Astrocyte of the cerebellum (primary cell): Measurements from ENCODE around the gene DMTF1.
"Not testable (repeated sequence)": the region's sequence is repeated elsewhere in the genome, so short reads cannot be mapped to it uniquely, and the experiment has no call there.

Experiments used
- DNase-seq: peaks from one replicate; pipeline ENCODE4 v3.0.0-alpha.2; 2011; ENCODE audit warnings: low read depth
- H3K4me3 ChIP-seq: 2 replicates; pipeline ENCODE4 v1.5.1; 2011; ENCODE audit warnings: mild to moderate bottlenecking, low read depth, low read length, moderate library complexity
- in situ Hi-C: cut with HindIII; loops from 2 replicates; pipeline ENCODE4 v1.10.0; 2017; ENCODE audit warnings: low sequenced_read_pairs
- TF ChIP-seq, protein P1 (sequence below): IDR thresholded peaks from 2 replicates; pipeline ENCODE4 v1.5.1; 2012; ENCODE audit warnings: low read length, low read depth, moderate library complexity, mild to moderate bottlenecking; ENCODE audit errors: missing control alignments

DMTF1 gene

DNA sequence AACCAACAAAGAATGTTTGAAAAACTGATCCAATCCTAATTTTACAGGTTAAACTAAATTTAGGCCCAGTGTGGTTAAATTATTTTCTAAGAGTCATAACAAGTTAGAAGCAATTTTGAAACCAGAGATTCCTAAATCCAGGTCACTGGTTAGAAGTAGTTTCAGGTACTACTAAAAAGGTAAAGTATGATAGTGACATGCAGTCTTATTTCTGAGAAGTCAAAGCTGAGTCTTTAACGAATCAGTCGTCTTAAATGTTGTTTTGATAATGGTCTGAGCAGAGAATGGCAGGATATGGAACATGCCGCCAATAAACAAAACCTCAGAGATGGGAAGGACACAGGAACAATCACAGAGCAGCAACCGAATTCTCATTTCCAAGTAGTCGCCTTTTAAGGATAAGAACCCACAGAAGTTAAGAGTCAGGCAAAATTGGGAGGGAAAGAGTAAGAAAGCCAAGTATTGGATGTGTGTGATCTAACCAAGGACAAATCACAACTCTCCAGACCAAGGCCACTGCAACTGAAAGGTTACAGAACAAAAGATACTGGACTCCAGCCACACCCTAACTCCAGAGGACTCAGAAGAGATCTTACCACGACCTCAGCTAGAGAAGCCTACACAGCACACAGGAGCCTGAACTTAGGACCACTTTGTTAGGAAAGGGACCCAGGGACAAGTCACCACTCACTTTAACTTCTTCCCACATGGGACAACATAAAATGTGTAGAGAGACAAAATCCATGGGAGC is 47.6 kb downstream of the DMTF1 start:
- in situ Hi-C loops: loop anchor here (5.0 kb wide), 1 partner anchor 33 kb away; no protein-coding TSS in a partner anchor
- DNase-seq: no peak
- TF ChIP-seq, protein P1, sequence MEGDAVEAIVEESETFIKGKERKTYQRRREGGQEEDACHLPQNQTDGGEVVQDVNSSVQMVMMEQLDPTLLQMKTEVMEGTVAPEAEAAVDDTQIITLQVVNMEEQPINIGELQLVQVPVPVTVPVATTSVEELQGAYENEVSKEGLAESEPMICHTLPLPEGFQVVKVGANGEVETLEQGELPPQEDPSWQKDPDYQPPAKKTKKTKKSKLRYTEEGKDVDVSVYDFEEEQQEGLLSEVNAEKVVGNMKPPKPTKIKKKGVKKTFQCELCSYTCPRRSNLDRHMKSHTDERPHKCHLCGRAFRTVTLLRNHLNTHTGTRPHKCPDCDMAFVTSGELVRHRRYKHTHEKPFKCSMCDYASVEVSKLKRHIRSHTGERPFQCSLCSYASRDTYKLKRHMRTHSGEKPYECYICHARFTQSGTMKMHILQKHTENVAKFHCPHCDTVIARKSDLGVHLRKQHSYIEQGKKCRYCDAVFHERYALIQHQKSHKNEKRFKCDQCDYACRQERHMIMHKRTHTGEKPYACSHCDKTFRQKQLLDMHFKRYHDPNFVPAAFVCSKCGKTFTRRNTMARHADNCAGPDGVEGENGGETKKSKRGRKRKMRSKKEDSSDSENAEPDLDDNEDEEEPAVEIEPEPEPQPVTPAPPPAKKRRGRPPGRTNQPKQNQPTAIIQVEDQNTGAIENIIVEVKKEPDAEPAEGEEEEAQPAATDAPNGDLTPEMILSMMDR: no peak
- H3K4me3 ChIP-seq: no peak overlapping the region

DNA sequence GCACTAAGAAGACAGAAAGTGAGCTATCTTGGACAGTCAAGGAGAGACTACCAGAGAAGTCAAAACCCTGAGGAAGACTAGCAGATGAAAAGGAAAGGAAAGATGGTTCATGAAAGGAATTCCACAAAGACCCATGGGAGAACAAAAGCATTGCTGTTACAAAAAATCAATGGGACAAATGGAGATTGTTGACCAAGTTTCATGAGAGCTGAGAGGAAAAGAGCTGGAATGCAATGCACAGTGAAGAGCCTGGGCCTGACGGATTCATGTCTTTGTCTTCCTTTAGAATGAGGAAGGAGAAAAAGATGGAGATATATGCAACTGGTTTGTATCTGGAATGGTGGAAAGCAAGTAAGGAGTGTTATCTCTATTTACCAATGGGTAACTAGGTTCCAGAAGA is 50.0 kb downstream of the DMTF1 start:
- in situ Hi-C loops: loop anchor here (5.0 kb wide), 1 partner anchor 35 kb away; no protein-coding TSS in a partner anchor
- DNase-seq: no peak
- TF ChIP-seq, protein P1: no peak
- H3K4me3 ChIP-seq: no peak overlapping the region

DNA sequence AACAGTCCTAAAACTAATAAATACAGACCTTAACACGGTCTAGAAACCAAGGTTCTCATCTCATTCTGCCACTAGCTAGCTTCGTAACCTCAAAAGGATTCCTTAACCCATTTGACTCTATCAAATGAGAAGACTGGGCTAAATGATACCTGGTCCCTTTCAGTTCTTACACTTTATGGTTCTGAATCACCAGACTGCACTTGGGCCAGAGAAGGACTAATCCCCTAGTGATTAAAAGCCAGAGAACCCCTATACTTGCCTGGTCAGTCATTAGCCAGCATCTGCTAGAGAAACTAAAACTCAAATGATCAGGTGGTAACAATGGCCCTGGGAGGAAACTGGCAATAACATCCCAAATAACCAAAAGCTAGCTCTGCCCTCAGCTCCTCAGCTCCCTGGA is 50.5 kb downstream of the DMTF1 start:
- DNase-seq: no peak
- TF ChIP-seq, protein P1: no peak
- in situ Hi-C loops: loop anchor here (5.0 kb wide), 1 partner anchor 35 kb away; no protein-coding TSS in a partner anchor

DNA sequence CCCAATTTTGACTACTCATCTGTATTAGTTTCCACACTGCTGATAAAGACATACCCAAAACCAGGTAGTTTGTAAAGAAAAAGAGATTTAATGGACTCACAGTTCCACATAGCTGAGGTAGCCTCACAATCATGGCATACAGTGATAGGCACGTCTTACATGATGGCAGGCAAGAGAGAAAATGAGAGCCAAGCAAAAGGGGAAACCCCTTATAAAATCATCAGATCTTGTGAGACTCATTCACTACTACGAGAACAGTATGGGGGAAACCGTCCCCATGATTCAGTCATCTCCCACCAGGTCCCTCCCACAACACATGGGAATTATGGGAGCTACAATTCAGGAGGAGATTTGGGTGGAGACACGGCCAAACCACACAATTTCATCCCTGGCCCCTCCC is 51.7 kb downstream of the DMTF1 start:
- H3K4me3 ChIP-seq, DNase-seq: not testable (repeated sequence)
- in situ Hi-C loops: loop anchor here (5.0 kb wide), 1 partner anchor 37 kb away; no protein-coding TSS in a partner anchor

More for the DNA sequence above, 50.5 kb downstream of the DMTF1 start:
- no peak overlapping the region for H3K4me3 ChIP-seq

DNA sequence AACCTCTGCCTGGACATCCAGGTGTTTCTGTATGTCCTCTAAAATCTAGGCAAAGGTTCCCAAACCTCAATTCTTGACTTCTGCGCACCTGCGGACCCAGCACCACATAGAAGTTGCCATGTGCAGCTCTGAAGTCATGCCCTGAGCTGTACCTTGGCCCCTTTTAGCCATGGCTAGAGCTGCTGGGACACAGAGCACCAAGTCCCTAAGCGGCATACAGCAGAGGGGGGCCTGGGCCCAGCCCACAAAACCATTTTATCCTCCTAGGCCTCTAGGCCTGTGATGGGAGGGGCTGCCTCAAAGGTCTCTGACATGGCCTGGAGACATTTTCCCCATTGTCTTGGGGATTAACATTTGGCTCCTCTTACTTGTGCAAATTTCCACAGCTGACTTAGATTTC is 52.7 kb downstream of the DMTF1 start:
- in situ Hi-C loops: loop anchor here (5.0 kb wide), 1 partner anchor 38 kb away; no protein-coding TSS in a partner anchor
- no peak for DNase-seq
- no peak overlapping the region for H3K4me3 ChIP-seq
- TF ChIP-seq, protein P1: no peak

DNA sequence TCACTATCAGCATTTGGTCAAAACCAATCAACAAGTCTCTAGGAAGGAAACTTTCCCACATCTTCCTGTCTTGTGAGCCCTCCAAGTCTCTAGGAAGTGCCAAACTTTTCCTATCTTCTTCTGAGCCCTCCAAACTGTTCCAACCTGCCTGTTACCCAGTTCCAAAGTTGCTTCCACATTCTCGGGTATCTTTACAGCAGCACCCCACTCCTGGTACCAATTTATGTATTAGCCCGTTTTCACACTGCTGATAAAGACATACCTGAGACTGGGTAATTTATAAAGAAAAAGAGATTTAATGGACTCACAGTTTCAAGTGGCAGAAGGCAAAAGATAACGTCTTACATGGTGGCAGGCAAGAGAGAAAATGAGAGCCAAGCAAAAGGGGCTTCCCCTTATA is 53.4 kb downstream of the DMTF1 start:
- DNase-seq, H3K4me3 ChIP-seq, in situ Hi-C loops: not testable (repeated sequence)

DNA sequence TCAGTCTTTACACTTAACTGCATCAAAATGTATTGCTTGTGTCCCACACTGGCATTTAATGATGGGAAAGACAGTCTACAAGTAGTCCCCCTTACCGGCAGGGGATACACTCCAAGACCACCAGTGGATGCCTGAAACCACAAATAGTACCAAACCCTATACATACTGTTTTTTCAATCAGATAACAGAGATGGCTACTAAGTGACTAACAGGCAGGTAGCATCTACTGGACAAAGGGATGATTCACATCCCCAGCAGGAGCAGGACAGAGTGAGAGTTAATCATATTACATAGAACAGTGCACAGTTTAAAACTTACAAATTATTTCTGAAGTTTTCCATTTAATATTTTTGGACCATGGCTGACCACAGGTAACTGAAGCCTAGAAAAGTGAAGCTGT is 54.1 kb downstream of the DMTF1 start:
- no peak for DNase-seq
- no peak overlapping the region for H3K4me3 ChIP-seq
- TF ChIP-seq, protein P1: no peak
- in situ Hi-C loops: no loop called here
